ENCODE results near the gene MAP3K12. TPM values are rescaled to one million over a fixed set of nuclear protein-coding genes. Genes with fewer than 3 reads are reported as not detected.

The MAP3K12 gene
- total RNA-seq, 3 donors from 2014 or later: 3.2 to 18.8 (median 8.9) TPM

- peaks cover 15% of the 10 kb centered on the region for H3K4me1 ChIP-seq (ENCODE audit: low read depth)
- H3K4me3 ChIP-seq: no peak overlapping the region
- peaks cover 6% of the 10 kb centered on the region for H3K36me3 ChIP-seq (ENCODE audit: low read depth)
- TF ChIP-seq CTCF (IDR thresholded peaks at IDR 0.05): no peak
- DNase-seq (no peak), ATAC-seq (no peak)
- intact Hi-C loops (cut with DNase I, micrococcal nuclease): no loop called here
- no peaks in the 10 kb centered on the region for H3K9me3 ChIP-seq
These were observed 5.0 kb upstream of the MAP3K12 start for GRCh38 chr12:53504004-53504920.

- H3K4me3 ChIP-seq: no peak overlapping the region
- intact Hi-C loops (cut with DNase I, micrococcal nuclease): no loop called here
- no peak for TF ChIP-seq CTCF (IDR thresholded peaks at IDR 0.05)
- peaks cover 6% of the 10 kb centered on the region for H3K36me3 ChIP-seq (ENCODE audit: low read depth)
- no peak for DNase-seq
- H3K9me3 ChIP-seq: no peaks in the 10 kb centered on the region
- ATAC-seq: no peak
- peaks cover 11% of the 10 kb centered on the region for H3K4me1 ChIP-seq (ENCODE audit: low read depth)
These were observed 3.9 kb upstream of the MAP3K12 start for GRCh38 chr12:53502983-53503728.

GRCh38 chr12:53502331-53502730, 3.1 kb upstream of the MAP3K12 start:
- intact Hi-C loops (cut with DNase I, micrococcal nuclease): no loop called here
- no peak for ATAC-seq

GRCh38 chr12:53501615-53502181, 2.4 kb upstream of the MAP3K12 start:
- H3K4me3 ChIP-seq: peak overlapping the region; percentile 17
- H3K36me3 ChIP-seq (ENCODE audit: low read depth): peaks cover 6% of the 10 kb centered on the region
- intact Hi-C loops (cut with DNase I, micrococcal nuclease): no loop called here
- no peak for ATAC-seq
- no peak for TF ChIP-seq CTCF (IDR thresholded peaks at IDR 0.05)
- DNase-seq: no peak
- H3K4me1 ChIP-seq (ENCODE audit: low read depth): peaks cover 14% of the 10 kb centered on the region
- no peaks in the 10 kb centered on the region for H3K9me3 ChIP-seq

More at GRCh38 chr12:53502331-53502730, 3.1 kb upstream of the MAP3K12 start:
- no peak for TF ChIP-seq CTCF (IDR thresholded peaks at IDR 0.05)
- peaks cover 6% of the 10 kb centered on the region for H3K36me3 ChIP-seq (ENCODE audit: low read depth)
- H3K9me3 ChIP-seq: no peaks in the 10 kb centered on the region
- H3K4me1 ChIP-seq (ENCODE audit: low read depth): peaks cover 11% of the 10 kb centered on the region
- DNase-seq: no peak
- no peak overlapping the region for H3K4me3 ChIP-seq

GRCh38 chr12:53500776-53501614, 1.7 kb upstream of the MAP3K12 start, which contains the start of gene TARBP2:
Gene TARBP2, plus strand, starts transcription at chr12:53501283. Its CDS starts 126 bp downstream, at chr12:53501409.
- no peak for TF ChIP-seq CTCF (IDR thresholded peaks at IDR 0.05)
- Histone ChIP-seq H3K4me3 (peak within 1 kb of the TSS; percentile 17), H3K4me1 (ENCODE audit: low read depth) (peaks cover 21% of the 10 kb centered on the region), H3K9me3 (no peaks in the 10 kb centered on the region), H3K36me3 (ENCODE audit: low read depth) (peaks cover 6% of the 10 kb centered on the region)
- DNase-seq (peak; percentile 98 to 100 (median 98)), ATAC-seq (peak; percentile 86)
- intact Hi-C loops (cut with DNase I, micrococcal nuclease): no loop called here

All from mucosa of descending colon (tissue), 3 donors.